GM12892 (cell line): ENCODE data around the gene C2CD5.
"Not testable (repeated sequence)": the region's sequence is repeated elsewhere in the genome, so short reads cannot be mapped to it uniquely, and the experiment has no call there.

ENCODE experiments used
- DNase-seq: peaks from one replicate; pipeline ENCODE4 v3.0.0; 2011; ENCODE audit not compliant: insufficient read length
- FAIRE-seq: peaks from 2 replicates; lab custom pipeline; 2011; peaks lifted over from hg19 to GRCh38; lab: Jason Lieb, UNC
- POLR2A ChIP-seq: IDR thresholded peaks from 2 replicates; pipeline ENCODE4 v1.6.1; 2011; ENCODE audit warnings: low read depth, low read length, control low read depth
- POLR2AphosphoS5 ChIP-seq: IDR thresholded peaks from 2 replicates; pipeline ENCODE4 v1.6.1; 2011; ENCODE audit warnings: low read depth, low read length, control low read depth
- TAF1 ChIP-seq: IDR thresholded peaks from 2 replicates; pipeline ENCODE4 v1.6.1; 2011; ENCODE audit warnings: low read depth, mild to moderate bottlenecking, control low read depth, low read length, borderline replicate concordance

Gene C2CD5

DNA sequence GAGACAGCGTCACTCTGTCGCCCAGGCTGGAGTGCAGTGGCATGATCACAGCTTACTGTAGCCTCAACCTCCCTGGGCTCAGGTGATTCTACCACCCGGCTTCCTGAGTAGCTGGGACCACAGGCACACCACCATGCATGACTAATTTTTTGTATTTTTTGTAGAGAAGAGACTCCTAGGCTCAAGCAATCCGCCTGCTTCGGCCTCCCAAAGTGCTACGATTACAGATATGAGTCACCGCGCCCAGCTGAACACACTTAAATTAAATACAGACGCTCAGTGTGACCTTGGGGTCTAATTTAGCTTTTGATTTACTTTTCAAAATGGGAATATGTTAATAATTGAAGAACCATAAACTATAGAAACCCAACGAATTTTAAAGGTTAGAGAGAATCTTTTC, 77.2 kb downstream of the C2CD5 start:
- DNase-seq (no peak), FAIRE-seq (no peak)
- TF ChIP-seq POLR2AphosphoS5 (no peak), POLR2A (no peak), TAF1 (no peak)

DNA sequence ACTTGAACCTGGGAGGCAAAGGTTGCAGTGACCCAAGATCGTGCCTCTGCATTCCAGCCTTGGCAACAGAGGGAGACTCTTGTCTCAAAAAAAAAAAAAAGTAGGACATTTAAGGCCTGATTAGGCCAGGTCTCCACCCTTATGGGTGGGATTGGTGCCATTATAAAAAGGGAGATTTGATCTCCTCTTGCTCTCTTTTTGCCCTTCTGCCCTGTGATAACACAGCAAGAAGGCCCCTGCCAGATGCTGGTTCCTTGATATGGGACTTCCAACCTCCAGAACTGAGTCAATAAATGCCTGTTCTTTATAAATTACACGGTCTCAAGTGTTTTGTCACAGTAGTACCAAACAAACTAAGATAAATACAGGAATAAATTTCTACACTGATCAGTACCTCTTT, 81.0 kb downstream of the C2CD5 start:
- FAIRE-seq, result no peak
- TF ChIP-seq POLR2AphosphoS5 (no peak), POLR2A (no peak), TAF1 (no peak)
- DNase-seq, result no peak

DNA sequence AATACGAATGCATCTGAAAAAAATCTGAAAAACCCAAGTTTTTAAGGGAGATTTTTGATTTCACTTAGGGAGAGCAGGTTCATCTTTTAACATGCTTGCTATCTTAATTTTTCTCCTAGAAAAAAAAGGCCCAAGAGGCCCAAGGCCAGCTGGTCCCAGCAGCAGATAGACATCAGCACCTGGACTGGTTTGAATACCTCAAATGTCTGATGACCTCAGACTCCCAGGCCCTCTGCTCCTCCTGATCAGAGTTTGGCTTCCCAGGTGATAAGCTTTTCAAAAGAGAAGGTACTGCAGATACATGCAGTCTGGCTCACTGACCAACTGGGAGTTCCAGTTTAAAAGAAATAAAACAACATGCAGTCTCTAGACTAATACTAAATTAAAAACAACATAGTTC, 82.6 kb downstream of the C2CD5 start:
- TF ChIP-seq TAF1, result no peak
- no peak for FAIRE-seq
- DNase-seq, result no peak

DNA sequence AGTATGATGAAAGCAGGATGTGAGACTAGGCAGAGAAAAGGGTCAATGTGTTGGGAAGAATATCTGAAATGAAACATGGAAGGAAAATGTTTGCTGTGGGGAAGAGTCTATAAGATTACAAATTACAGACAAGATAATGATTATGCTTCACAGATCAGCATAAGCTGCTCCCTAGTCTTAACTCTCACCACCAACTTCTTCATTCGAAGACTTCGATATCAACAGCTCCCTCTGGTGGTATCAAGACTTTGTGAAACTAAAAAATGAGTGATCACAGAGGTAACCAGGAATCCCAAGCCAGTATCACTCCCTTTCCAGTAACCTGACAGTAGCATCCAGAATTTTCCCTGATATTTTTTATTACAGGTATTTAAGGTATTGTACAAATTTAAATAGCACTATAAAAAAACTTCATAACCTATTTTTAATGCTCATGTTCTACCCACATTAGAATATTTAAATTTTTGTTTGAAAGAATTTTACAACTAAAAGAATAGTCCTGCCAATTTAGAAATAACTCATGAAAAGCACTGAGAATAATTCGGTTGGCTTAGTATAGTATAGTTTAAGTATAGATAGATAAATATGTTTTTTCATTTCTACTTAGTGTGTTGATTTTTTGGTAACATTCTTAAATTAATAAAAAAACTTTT, 84.4 kb downstream of the C2CD5 start:
- no peak for FAIRE-seq
- no peak for TF ChIP-seq TAF1
- TF ChIP-seq POLR2A, result no peak
- TF ChIP-seq POLR2AphosphoS5, result no peak
- DNase-seq, result no peak

DNA sequence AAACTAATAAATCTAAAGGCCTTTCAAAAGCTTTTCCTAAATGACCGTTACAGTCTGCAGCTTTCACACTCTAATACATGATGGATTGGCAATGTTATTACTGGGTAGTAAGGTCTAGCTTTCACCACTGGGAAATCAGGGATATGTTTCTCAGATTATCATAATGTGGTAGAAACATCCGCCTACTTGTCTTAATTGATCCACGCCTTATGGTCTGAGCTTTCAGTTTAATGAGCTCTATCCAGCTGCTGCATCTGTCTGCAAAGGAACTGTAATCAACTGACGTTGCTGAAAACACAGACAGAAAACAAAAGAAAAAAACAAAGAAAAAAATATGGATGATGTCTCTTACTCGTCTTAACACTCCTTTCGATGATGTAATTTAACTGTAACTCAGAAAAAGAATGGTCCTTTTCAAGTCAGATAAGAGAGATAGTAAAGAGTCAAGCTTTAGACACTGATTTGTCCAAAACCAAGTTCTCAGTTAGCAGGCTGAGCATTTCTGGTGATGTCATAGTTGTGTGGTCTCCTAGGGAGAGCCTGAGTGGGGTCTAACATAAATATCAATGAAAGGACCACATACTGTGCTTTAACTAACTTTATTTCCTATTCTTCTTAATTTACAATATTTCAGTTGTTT, 85.9 kb downstream of the C2CD5 start:
- TF ChIP-seq TAF1 (no peak), POLR2AphosphoS5 (no peak), POLR2A (no peak)
- DNase-seq (no peak), FAIRE-seq (no peak)

DNA sequence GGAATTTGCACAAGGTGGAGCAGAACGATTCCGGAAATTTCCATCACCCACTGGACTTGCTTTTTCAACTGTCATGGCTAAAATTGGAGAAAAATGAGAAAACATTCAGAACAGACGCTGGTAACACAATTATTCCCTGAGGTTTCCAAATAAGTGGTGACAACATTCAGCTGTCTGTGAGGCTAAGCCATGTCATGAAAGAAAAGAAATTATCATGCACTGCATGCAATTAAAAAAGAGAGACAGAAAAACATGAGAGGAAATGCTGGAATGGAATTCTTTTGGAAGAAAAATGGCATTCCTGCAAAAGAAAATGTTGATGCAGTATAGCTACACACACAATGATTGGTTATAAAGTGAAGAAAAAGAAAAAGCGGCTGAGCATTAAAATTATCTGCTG, 87.3 kb downstream of the C2CD5 start:
- DNase-seq, result no peak
- TF ChIP-seq POLR2AphosphoS5 (no peak), TAF1 (no peak), POLR2A (no peak)
- no peak for FAIRE-seq

DNA sequence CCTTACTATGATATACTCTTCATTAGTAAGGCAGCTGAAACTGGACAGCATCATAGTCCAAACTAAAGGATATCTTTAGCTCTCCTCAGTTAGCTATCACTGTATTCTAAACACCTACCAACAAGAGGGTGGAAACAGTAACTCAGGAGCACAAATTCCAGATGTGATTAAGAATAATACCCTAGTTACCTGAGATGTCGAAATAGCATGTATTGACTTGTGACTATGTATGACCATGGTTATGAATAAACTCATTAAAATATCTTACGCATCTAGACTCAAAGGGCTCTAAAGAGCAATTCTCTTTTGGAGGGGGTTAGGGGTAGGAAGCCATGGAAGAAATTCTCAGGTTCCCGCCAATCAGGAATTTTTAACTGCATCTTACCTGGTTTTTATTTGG, 90.8 kb downstream of the C2CD5 start:
- no peak for DNase-seq
- FAIRE-seq, result no peak
- no peak for TF ChIP-seq POLR2A
- TF ChIP-seq POLR2AphosphoS5, result no peak
- TF ChIP-seq TAF1, result no peak

DNA sequence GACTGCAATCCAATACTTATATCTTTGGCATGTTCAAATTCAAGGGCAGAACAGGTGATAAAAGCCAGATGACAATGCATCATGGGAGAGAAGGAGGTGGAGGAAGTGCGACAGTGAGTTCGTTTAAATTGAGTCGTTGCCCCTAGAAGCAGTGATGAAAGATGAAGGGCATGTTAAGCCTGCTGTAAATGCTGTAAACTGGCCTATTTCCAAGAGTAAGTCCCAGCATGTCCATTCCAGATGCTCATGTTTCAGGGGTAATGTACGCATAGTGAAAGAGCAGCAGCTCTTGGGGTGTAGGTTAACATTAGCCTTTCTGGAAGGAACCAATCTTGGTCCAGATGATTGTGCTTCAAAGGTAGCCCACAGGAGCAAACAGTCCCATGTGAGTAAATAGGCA, 97.1 kb downstream of the C2CD5 start:
- no peak for FAIRE-seq
- DNase-seq, result no peak
- TF ChIP-seq POLR2A (no peak), POLR2AphosphoS5 (no peak), TAF1 (no peak)

DNA sequence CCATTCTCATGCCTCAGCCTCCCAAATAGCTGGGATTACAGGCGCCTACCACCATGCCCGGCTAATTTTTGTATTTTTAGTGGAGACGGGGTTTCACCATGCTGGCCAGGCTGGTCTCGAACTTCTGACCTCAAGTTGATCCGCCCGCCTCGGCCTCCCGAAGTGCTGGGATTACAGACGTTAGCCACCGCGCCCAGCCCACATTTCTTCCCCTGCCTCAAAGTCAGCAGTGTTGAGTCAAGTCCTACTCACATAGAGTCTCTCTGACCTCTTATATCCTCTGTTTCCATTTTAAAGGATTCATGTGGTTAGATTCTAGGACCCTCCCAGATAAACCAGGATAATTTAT, 100.1 kb downstream of the C2CD5 start:
- not testable (repeated sequence) for FAIRE-seq, DNase-seq

DNA sequence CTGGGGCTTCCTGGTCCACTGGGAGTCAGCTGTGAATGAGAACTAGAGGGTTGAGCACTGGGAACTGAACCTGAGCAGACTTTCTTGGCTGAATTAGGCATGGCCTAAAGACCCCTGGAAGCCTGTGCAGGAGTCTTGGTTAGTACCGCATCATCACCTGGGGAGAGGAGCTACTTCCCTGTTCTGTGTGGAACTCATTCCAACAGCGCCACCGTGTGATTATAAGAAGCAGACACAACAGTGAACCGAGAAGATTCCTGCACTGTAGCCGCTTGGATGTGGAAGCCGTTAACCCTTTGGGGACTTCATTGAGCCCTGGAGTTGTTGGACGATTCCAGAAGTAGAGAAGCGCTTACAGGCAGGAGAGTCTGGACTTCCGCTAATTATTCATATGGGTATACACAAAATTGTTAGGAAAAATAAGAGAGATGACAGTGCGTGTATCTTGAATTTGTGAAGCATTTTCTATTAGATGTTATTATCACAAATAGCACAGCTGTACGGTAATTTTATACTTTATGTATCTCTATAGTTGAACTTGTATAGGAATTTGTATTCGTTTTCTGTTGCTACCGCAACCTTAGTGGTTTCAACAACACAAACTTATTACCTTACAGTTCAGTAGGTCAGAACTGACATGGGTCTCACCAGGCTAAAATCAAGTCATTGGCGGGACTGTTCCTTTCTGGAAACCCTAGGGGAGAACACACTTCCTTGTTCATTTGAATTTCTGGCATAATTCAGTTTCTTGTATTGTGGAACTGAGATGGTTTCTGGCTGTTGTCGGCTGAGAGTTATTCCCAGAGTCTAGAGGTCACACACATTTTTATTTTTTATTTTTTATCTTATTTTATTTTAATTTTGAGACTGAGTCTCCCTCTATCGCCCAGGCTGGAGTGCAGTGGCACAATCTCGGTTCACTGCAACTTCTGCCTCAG, 100.7 kb downstream of the C2CD5 start:
- peak; percentile 21 for DNase-seq
- TF ChIP-seq POLR2AphosphoS5 (no peak), POLR2A (no peak), TAF1 (no peak)
- FAIRE-seq, result peak; percentile 87

DNA sequence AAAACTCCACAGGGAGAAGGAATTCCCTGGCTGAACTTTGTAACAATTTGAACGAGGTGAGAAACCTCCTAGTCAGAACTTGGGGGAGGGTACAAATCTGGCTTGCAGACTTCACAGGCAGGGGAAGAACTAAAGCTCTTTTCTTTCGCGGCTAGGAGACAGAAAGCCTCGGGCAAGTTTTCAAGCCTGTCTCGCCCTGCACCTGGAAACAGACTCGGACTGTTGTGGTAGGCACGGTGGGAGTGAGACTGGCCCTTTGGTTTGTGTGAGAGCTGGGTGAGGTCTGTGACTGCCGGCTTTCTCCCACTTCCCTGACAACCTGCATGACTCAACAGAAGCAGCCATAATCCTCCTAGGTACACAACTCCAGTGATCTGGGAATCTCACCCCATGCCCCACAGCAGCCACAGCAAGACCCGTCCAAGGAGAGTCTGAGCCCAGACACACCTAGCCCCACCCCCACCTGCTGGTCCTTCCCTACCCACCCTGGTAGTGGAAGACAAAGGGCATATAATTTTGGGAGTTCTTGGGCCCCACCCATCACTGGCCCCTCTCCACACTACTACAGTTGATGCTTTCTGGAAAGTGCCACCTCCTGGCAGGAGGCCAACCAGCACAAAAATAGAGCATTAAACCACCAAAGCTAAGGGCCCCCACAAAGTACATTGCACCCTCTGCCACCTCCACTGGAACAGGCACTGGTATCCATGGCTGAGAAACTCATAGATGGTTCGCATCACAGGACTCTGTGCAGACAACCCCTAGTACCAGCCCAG, 107.1 kb downstream of the C2CD5 start:
- FAIRE-seq, result no peak
- TF ChIP-seq POLR2A (no peak), TAF1 (no peak), POLR2AphosphoS5 (no peak)
- DNase-seq, result no peak

DNA sequence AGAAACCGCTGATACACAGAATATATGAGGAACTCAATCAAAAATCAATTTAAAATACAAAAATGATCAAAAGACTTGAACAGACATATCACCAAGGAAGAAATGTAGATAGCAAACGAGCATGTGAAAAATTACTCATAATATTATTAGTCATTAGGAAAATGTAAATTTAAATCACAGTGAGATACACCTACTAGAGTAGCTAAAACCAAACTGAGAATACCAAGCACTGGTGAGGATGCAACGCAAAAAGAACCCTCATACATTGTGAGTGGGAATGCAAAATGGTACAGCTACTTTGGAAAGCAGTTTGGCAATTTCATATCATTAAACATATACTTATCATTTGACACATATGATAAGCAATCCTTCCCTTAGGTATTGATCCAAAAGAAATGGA, 108.8 kb downstream of the C2CD5 start:
- DNase-seq (no peak), FAIRE-seq (no peak)
- TF ChIP-seq POLR2AphosphoS5 (no peak), POLR2A (no peak), TAF1 (no peak)
